MCF 10A (cell line): ENCODE results near the gene TEX52. TPM values are rescaled to one million over a fixed set of nuclear protein-coding genes. Genes with fewer than 3 reads are reported as not detected.

ENCODE experiments used
- BruUV-seq: library from RNA; stranded (reverse); fragments of 400-500 nt; replicated peaks from 2 replicates; lab custom pipeline; 2021; lab: Mats Ljungman, UMichigan
- CTCF ChIA-PET: fragments of 300-600 bp; sonication (Branson Sonifier 250); formaldehyde crosslinking; extraction: SDS; loops from one replicate; lab custom pipeline; 2021; ENCODE audit warnings: antibody characterized with exemption, inconsistent platforms; lab: Yijun Ruan, JAX
- POLR2A ChIA-PET: fragments of 300-600, 350-650 bp; sonication (Branson Sonifier 250); formaldehyde crosslinking; extraction: SDS; loops from one replicate; lab custom pipeline; 2020; ENCODE audit warnings: antibody characterized with exemption, inconsistent platforms; lab: Yijun Ruan, JAX
- DNase-seq: peaks from one replicate; pipeline ENCODE4 v3.0.0-alpha.2; 2018; ENCODE audit not compliant: unreplicated experiment
- H3K27ac Mint-ChIP-seq: one replicate; pipeline ENCODE4 v1.8.0; 2022; ENCODE audit warnings: mild to moderate bottlenecking, low read depth, mixed read lengths; ENCODE audit not compliant: unreplicated experiment
- H3K27me3 Mint-ChIP-seq: one replicate; pipeline ENCODE4 v1.8.0; 2022; ENCODE audit warnings: mixed read lengths; ENCODE audit not compliant: insufficient read depth, unreplicated experiment
- H3K36me3 Mint-ChIP-seq: one replicate; pipeline ENCODE4 v1.8.0; 2022; ENCODE audit warnings: mild to moderate bottlenecking, moderate library complexity, mixed read lengths; ENCODE audit not compliant: insufficient read depth, unreplicated experiment
- H3K4me1 Mint-ChIP-seq: one replicate; pipeline ENCODE4 v1.8.0; 2022; ENCODE audit warnings: mixed read lengths; ENCODE audit not compliant: insufficient read depth, unreplicated experiment
- H3K4me3 Mint-ChIP-seq: one replicate; pipeline ENCODE4 v1.8.0; 2022; ENCODE audit warnings: mild to moderate bottlenecking, moderate library complexity, mixed read lengths; ENCODE audit not compliant: unreplicated experiment
- H3K9me3 Mint-ChIP-seq: one replicate; pipeline ENCODE4 v1.8.0; 2022; ENCODE audit warnings: mixed read lengths; ENCODE audit not compliant: unreplicated experiment
- intact Hi-C: fragments of 100-400 bp; cut with micrococcal nuclease; formaldehyde crosslinking; loops from 2 replicates; pipeline ENCODE4 v1.14.1; 2022
- total RNA-seq: library from RNA; stranded (reverse); gene quantifications from 2 replicates; pipeline ENCODE4 v1.2.3, GENCODE V29; 2022
- TF ChIP-seq, protein P1 (sequence below): fragments of 200-600 bp; IDR thresholded peaks from one replicate; pipeline ENCODE4 v1.8.0; 2022; ENCODE audit warnings: antibody characterized with exemption, mild to moderate bottlenecking; ENCODE audit not compliant: unreplicated experiment

The TEX52 gene
- total RNA-seq, 1 experiment from 2014 or later, result not detected

- peaks cover 16% of the 10 kb centered on the region for H3K4me1 Mint-ChIP-seq
- TF ChIP-seq, protein P1, sequence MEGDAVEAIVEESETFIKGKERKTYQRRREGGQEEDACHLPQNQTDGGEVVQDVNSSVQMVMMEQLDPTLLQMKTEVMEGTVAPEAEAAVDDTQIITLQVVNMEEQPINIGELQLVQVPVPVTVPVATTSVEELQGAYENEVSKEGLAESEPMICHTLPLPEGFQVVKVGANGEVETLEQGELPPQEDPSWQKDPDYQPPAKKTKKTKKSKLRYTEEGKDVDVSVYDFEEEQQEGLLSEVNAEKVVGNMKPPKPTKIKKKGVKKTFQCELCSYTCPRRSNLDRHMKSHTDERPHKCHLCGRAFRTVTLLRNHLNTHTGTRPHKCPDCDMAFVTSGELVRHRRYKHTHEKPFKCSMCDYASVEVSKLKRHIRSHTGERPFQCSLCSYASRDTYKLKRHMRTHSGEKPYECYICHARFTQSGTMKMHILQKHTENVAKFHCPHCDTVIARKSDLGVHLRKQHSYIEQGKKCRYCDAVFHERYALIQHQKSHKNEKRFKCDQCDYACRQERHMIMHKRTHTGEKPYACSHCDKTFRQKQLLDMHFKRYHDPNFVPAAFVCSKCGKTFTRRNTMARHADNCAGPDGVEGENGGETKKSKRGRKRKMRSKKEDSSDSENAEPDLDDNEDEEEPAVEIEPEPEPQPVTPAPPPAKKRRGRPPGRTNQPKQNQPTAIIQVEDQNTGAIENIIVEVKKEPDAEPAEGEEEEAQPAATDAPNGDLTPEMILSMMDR, result no peak
- H3K27ac Mint-ChIP-seq, result no peak overlapping the region
- no peaks in the 10 kb centered on the region for H3K9me3 Mint-ChIP-seq
- peaks cover 29% of the 10 kb centered on the region for H3K36me3 Mint-ChIP-seq
- intact Hi-C loops, result no loop called here
- BruUV-seq, result no TSS peak
- POLR2A ChIA-PET, result interaction anchor here (0.8 to 1.2 kb wide), 3 partner anchors 9 to 15 kb away, joined by 3 to 7 read pairs (median 6); partner anchors contain the start of genes FOXM1 and RHNO1
- H3K4me3 Mint-ChIP-seq, result peak overlapping the region; percentile 86
- H3K27me3 Mint-ChIP-seq, result no peaks in the 10 kb centered on the region
- CTCF ChIA-PET, result interaction anchor here (0.6 to 1.2 kb wide), 4 partner anchors 52 to 377 kb away, joined by 3 to 6 read pairs (median 4); no protein-coding TSS in a partner anchor
- no peak for DNase-seq
Observed at GRCh38 chr12:2892246-2892645, 35.4 kb upstream of the TEX52 start.

GRCh38 chr12:2891240-2892053 lies 34.6 kb upstream of the TEX52 start:
- Mint-ChIP-seq H3K36me3 (peaks cover 36% of the 10 kb centered on the region), H3K9me3 (no peaks in the 10 kb centered on the region), H3K27me3 (no peaks in the 10 kb centered on the region), H3K4me3 (peak overlapping the region; percentile 86), H3K27ac (peak overlapping the region; percentile 94), H3K4me1 (peaks cover 16% of the 10 kb centered on the region)
- ChIA-PET CTCF (interaction anchor here (0.9 kb wide), 2 partner anchors 13 to 226 kb away, joined by 4 to 5 read pairs; no protein-coding TSS in a partner anchor), POLR2A (interaction anchor here (0.6 to 3.5 kb wide), 12 partner anchors 11 to 130 kb away, joined by 3 to 29 read pairs (median 5); partner anchors contain the start of genes FOXM1, ITFG2 and RHNO1)
- BruUV-seq, result TSS peak; percentile 70
- TF ChIP-seq, protein P1, result no peak
- intact Hi-C loops, result no loop called here
- DNase-seq, result peak; percentile 60

GRCh38 chr12:2890388-2891239 lies 33.8 kb upstream of the TEX52 start, which contains the start of gene TULP3:
TSS of gene TULP3 (plus strand) at chr12:2890891. CDS start at chr12:2890948, 57 bp downstream.
- CTCF ChIA-PET, result interaction anchor here (0.6 to 1.0 kb wide), 4 partner anchors 12 to 980 kb away, joined by 3 to 5 read pairs (median 3); no protein-coding TSS in a partner anchor
- no peaks in the 10 kb centered on the region for H3K27me3 Mint-ChIP-seq
- POLR2A ChIA-PET, result interaction anchor here (0.6 to 3.5 kb wide), 13 partner anchors 10 to 131 kb away, joined by 3 to 29 read pairs (median 4); partner anchors contain the start of genes FOXM1, ITFG2 and RHNO1
- peak within 1 kb of the TSS; percentile 94 for H3K27ac Mint-ChIP-seq
- intact Hi-C loops, result no loop called here
- peaks cover 16% of the 10 kb centered on the region for H3K4me1 Mint-ChIP-seq
- BruUV-seq, result no TSS peak
- H3K4me3 Mint-ChIP-seq, result peak within 1 kb of the TSS; percentile 86
- TF ChIP-seq, protein P1, result no peak
- peak; percentile 98 for DNase-seq
- peaks cover 36% of the 10 kb centered on the region for H3K36me3 Mint-ChIP-seq
- no peaks in the 10 kb centered on the region for H3K9me3 Mint-ChIP-seq
